Epithelial cell of proximal tubule (primary cell): ENCODE measurements around the gene SCRN2. TPM values are rescaled to one million over a fixed set of nuclear protein-coding genes. Genes with fewer than 3 reads are reported as not detected.

Experiments used
- DNase-seq: peaks from one replicate; pipeline ENCODE4 v3.0.0-alpha.2; 2011; ENCODE audit warnings: low read depth
- H3K4me3 ChIP-seq: 2 replicates; pipeline ENCODE4 v1.5.1; 2011; ENCODE audit warnings: low read depth, mild to moderate bottlenecking, low read length
- CTCF ChIP-seq: conservative IDR thresholded peaks from 2 replicates; pipeline ENCODE4 v1.5.1; 2012; ENCODE audit warnings: low read depth, mild to moderate bottlenecking, low read length
- total RNA-seq: library from RNA; depleted of rRNA; stranded (reverse); fragments of >200 nt; gene quantifications from 2 replicates; pipeline ENCODE4 v1.2.3, GENCODE V29; 2015

The SCRN2 gene
- total RNA-seq, 1 donor from 2014 or later, result 21.2 TPM

GRCh38 chr17:47808830-47809480 is 32.1 kb downstream of the SCRN2 start:
- H3K4me3 ChIP-seq, result no peak overlapping the region
- DNase-seq, result no peak
- no peak for TF ChIP-seq CTCF

GRCh38 chr17:47808036-47808829 is 32.8 kb downstream of the SCRN2 start:
- H3K4me3 ChIP-seq, result no peak overlapping the region
- TF ChIP-seq CTCF, result no peak
- DNase-seq, result no peak

- no peak overlapping the region for H3K4me3 ChIP-seq
- TF ChIP-seq CTCF, result no peak
- DNase-seq, result no peak
Observed at GRCh38 chr17:47807421-47807820, 33.7 kb downstream of the SCRN2 start.

GRCh38 chr17:47806913-47807255 is 34.2 kb downstream of the SCRN2 start:
- H3K4me3 ChIP-seq, result no peak overlapping the region
- TF ChIP-seq CTCF, result no peak
- no peak for DNase-seq

- H3K4me3 ChIP-seq, result no peak overlapping the region
- TF ChIP-seq CTCF, result no peak
- DNase-seq, result no peak
Observed at GRCh38 chr17:47806026-47806912, 34.8 kb downstream of the SCRN2 start.

GRCh38 chr17:47804461-47804860 is 36.6 kb downstream of the SCRN2 start:
- H3K4me3 ChIP-seq, result no peak overlapping the region
- DNase-seq, result no peak
- no peak for TF ChIP-seq CTCF
